Sciatic nerve (tissue), 2 donors: Measurements from ENCODE around the gene PLCB4. TPM values are rescaled to one million over a fixed set of nuclear protein-coding genes. Genes with fewer than 3 reads are reported as not detected.
"Not testable (repeated sequence)": the region's sequence is repeated elsewhere in the genome, so short reads cannot be mapped to it uniquely, and the experiment has no call there.

Source experiments
- ATAC-seq: fragments of 200-7000 bp; cut with Tn5 transposase; one replicate; pipeline ENCODE4 v1.9.1; 2020; ENCODE audit warnings: mild to moderate bottlenecking, moderate library complexity
- DNase-seq: peaks from one replicate; pipeline ENCODE4 v3.0.0-alpha.2; 2020; ENCODE audit warnings: low spot score
- intact Hi-C: fragments of 100-400 bp; cut with DNase I; formaldehyde crosslinking; loops from one replicate; pipeline ENCODE4 v1.14.2; 2022
- total RNA-seq: library from RNA; stranded (reverse); fragmentation: NEBNext Ultra II Directional; extraction: Animal tissue kit (Norgen Biotek cat#: 25700); gene quantifications from one replicate; pipeline ENCODE4 v1.2.1, GENCODE V29; 2021
- donor health status: DM: no; HTN: no; CAD: no.
- donor health status: DM: no; HTN: no; CAD: no.

PLCB4 gene
- total RNA-seq, 1 donor from 2014 or later, result 23.4 TPM

GRCh38 chr20:9359561-9360308 is 290.8 kb downstream of the PLCB4 start:
- ATAC-seq (peak; percentile 80), DNase-seq (peak; percentile 56)
- intact Hi-C loops, result loop anchor here (10.0 kb wide), 1 partner anchor 505 kb away; no protein-coding TSS in a partner anchor

DNA sequence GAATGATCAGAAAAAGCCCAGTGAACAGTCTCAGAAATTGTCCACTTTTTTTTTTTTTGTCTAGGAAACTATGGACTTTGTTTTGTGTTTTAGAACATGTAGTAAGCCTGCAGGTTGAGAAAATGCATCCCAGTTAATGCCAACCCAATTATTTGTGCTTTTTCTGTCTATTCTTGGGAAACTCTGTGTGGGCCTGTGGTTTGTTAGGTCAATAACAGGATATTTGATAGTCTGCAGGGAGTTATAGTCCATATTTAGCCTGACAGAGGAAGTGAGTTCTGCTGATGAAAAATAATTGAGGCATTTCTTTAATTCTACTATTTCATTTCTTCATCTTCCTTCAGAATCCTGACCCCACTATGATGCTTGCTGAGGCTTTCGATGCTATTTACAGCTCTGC is 291.5 kb downstream of the PLCB4 start:
- DNase-seq, result no peak
- ATAC-seq, result no peak
- intact Hi-C loops, result no loop called here

DNA sequence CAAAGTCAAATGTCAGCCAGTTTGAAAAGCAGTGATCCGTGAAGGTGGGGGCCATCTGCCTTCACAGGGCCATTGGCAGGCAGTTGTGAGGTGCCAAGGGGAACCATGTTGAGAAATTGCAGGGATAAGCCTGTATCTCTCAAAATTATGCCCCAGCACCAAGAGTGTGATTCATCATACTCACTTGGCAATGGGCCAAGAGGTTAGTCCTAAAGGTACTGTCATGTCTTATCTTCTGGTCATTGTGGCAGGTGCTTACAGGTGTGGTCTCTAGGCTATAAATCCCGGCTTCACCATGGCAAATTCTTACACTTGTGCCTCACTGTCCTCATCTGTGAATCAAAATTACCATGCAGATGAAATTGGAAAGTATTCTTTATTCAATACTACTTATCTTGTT is 294.8 kb downstream of the PLCB4 start:
- DNase-seq (no peak), ATAC-seq (no peak)
- intact Hi-C loops, result no loop called here

DNA sequence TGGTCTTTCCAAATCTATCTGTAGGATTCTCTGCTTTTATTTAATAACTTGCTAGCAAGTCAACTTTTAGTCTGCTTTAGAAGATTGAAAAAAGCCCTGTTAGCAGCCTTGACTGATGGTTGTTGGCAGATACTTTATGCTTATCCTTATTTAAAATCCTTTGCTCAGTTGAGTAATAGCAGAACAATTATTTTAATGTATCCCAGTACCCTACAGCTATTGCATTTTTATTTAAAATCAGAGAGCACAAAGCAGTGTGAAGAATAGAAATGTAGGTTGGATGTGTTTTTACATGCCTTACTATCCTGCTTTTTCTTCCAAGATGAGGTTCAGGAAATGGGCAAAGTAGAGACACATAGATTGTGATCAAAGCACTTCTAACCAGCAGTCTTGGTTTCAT is 298.4 kb downstream of the PLCB4 start:
- DNase-seq (no peak), ATAC-seq (no peak)
- intact Hi-C loops, result no loop called here

DNA sequence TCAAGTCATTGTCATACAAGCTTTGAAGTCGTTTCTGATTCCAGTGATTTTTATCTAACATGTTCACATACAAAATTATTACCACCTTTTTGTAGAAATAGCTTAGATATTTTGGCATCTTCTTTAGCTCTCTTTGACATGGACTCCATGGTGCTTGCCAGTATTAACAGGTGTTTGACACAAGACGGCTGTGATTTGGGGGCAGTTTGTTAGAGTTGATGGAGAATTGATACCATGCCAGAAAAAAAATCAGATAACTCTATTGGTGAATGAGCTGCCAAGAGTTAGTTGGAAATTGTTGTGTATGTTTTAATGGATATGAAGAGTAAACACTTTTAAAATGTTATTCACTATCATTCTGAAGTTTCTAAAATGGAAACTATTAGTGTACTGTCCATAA is 298.9 kb downstream of the PLCB4 start:
- DNase-seq (no peak), ATAC-seq (no peak)
- intact Hi-C loops, result no loop called here

DNA sequence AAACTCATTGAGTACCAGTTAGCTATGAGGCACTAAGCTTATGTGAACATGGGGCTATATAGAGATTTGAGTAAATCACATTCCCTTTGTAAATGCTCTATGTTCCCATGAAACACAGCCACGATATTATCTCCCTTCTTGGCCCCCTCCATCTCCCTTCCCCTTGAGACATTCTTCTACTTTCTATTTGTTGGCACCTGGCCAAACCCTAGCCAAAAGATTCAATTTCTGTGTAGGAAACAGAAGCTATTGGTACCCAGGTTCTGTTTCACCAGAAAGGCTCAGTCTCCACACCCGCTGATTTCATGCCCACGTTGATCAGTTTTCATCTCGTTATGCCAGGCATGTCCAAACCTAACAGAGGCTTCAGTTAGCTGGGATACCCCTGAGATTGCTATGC is 300.0 kb downstream of the PLCB4 start:
- ATAC-seq, result no peak
- intact Hi-C loops, result no loop called here
- no peak for DNase-seq

DNA sequence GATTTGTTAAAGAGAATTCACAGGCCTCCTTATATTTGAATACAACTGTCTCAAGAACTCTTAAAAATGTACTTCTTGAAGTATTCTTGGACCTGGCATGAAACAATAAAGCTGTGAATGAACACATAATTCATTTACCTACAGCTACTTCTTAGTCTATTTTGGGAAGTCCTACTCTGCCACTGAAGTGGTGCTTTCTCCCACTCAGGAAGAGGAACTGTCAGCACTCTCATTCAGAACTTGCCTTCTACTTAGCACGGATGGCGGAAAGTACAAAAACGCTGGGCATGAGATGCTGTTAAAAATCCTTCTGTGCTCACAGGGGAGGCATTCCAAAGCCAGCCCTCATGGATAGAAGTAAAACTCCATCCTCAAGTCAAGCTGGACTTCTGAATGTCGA is 300.7 kb downstream of the PLCB4 start:
- intact Hi-C loops, result no loop called here
- no peak for ATAC-seq
- no peak for DNase-seq

- intact Hi-C loops, result no loop called here
Measured at GRCh38 chr20:9374072-9374471, 305.2 kb downstream of the PLCB4 start.

DNA sequence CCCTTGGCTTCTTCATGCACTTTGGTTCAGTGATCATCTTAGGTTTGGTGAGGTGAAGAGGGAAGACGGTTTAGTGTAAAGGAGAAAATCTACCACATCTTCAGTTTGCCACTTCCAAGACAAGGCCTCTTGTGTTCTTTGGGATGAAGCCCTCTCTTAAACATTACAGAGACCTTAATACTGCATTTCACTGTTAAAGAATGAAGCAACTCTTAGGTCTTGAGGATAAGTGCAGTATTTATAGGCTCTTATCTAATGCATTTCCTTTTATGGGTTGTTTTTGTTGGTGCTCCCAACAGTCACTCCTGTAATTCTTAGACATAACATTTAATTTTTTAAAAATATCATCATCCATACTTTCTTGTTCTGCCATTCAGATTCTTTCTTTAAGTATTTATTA is 305.6 kb downstream of the PLCB4 start:
- ATAC-seq (no peak), DNase-seq (no peak)
- intact Hi-C loops, result no loop called here

More at GRCh38 chr20:9374072-9374471, 305.2 kb downstream of the PLCB4 start:
- ATAC-seq (no peak), DNase-seq (no peak)

DNA sequence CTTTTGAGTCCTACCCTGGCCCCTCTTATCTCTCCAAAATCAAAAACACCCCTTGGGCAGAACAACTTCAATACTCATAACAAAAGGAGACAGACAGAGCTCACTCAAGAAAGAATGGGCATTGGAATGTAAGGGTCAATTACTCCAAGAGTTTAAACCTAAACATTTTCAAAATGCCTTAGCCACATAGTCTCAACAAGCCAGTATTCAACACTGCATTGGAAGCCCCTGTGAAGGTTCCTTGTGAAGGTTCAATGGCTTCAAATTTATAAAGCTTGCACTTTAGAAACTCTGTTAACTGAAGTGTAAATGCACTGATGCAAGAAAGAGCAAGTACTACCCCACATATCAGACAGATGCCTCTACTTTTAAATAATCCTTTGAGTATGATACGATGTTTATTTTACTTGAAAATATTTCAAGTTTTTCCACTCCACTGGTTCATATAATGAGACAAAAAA is 306.4 kb downstream of the PLCB4 start:
- DNase-seq (no peak), ATAC-seq (no peak)
- intact Hi-C loops, result no loop called here

DNA sequence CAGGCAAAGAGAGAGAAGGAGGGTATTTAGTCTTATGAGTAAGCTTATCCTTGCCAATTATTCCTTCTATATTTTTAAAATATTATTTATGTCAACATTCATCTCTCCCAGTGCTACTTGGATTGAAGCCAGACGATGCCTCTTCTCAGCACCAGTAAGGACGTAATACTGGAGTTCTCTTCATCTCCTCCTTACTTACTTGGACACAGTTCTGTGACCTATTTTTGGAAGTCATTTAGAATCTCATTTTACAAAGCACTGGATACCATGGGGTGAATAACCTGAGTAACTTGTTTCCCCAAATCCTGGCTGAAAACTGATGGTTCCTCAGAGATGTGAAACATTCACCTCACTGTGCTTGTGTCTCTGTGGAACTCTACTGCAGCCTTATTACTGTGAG is 308.1 kb downstream of the PLCB4 start:
- intact Hi-C loops, result no loop called here
- ATAC-seq, result no peak
- DNase-seq, result no peak

GRCh38 chr20:9385345-9386310 is 316.7 kb downstream of the PLCB4 start:
- DNase-seq, ATAC-seq, intact Hi-C loops: not testable (repeated sequence)

DNA sequence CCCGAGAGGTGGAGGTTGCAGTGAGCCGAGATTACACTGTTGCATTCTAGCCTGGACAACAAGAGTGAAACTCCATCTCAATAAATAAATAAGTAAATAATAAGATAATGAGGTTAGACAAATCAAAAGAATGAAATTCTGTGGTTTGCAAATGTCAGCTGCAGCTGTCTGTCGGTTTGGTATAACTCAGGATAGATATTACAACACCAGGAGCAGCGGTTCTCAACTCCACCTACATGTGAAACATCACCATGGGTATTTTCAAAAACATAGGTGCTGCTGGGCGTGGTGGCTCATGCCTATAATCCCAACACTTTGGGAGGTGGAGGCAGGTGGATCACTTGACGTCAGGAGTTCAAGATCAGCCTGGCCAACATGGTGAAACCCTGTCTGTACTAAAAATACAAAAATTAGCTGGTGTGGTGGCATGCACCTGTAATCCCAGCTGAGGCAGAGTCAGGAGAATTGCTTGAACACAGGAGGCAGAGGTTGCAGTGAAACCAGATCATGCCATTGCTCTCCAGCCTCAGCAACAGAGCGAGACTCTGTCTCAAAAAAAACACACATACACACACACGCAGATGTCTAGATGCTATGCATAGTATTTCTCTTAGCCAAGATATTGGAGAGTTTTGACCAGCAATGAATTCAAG is 319.4 kb downstream of the PLCB4 start:
- intact Hi-C loops, result no loop called here
- DNase-seq (no peak), ATAC-seq (no peak)

DNA sequence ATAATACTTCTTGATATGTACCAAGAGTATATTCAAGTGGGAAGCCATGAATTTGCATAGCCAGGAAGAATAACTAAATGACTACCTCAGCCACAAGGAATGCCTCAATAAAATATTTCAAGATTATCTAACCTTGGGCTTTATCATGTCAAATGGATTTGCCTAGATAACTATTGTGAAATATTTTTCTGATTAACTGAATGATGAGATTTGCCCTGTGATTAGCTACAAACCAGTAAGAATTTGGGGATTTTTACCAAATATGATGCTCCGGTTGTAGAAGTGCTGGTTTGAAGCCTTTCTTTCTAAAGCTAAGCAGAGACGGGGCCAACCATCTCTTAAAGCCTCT is 319.9 kb downstream of the PLCB4 start:
- no peak for DNase-seq
- ATAC-seq, result no peak
- intact Hi-C loops, result no loop called here

- intact Hi-C loops, result no loop called here
- DNase-seq, result no peak
Measured at GRCh38 chr20:9389346-9389745, 320.5 kb downstream of the PLCB4 start.

GRCh38 chr20:9390441-9390840 is 321.6 kb downstream of the PLCB4 start:
- intact Hi-C loops, result no loop called here
- ATAC-seq (no peak), DNase-seq (no peak)

More at GRCh38 chr20:9389346-9389745, 320.5 kb downstream of the PLCB4 start:
- ATAC-seq, result no peak

DNA sequence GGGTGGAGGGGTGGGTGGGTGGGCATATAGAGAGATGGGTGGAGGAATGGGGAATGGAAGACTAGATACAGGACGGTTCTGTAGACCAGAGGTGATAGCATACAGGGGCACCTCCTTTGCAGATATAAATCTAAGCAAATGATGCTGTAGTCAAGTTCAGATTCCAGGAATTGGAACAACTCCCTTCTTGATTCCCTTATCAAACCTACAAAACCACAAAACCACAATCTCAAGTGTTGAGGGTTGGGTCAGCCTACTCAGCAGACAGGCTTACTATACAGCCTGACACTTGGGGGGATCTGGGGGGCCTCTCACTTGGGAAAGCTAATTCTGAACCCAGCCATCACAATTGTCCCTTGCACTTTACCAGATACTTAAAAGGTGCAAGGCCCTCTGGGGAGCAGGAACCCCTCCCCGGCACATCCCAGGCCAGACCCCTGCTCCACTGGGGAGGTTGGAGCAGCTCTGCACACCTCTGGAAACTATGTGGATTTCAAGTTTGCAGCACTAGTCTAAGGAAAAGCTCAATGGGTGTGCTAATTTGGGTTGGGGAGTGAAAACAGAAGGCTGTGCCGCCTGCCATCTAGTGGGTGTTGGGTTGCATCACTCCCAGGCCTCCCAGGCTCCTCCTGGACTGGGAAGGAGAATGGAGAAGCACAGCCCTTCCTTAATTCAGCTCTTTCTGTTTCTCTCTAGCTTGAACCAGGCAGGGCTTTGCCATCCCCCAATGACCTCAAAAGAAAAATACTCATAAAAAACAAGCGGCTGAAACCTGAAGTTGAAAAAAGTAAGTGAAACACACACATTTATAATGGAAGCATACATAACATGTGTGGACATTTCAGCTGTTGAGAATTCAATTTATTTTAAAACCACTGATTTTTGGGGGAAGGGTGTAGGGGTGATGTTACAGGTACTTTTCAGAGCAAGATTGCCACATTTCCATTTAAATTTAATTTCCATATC is 324.3 kb downstream of the PLCB4 start:
- intact Hi-C loops, result no loop called here
- DNase-seq (peak; percentile 74), ATAC-seq (peak; percentile 92)

DNA sequence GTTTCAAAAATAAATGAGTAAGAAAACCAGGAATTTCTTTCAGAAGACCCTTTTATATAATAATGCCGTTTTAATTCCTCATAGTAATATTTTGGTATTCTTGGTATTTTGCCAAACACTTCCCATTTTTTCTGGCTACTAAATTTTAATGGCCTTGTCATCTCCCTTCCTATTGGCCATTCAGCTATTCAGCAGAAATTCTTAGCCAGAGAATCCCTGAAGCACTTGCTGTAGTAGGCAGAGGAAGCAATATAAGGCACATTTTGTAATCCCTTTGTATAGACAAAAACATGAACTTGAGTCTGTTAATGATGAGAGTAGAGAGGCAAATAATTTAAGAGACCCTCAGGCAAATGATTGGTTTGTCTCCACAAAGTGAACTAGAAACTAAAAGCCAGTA is 327.1 kb downstream of the PLCB4 start:
- ATAC-seq, result no peak
- DNase-seq, result no peak
- intact Hi-C loops, result no loop called here
